GM19438 (cell line): Measurements from ENCODE around the gene KRTAP10-2.

Experiments used
- ATAC-seq: cut with Tn5 transposase; IDR thresholded peaks from one replicate; pipeline ENCODE4 v1.9.1; 2021; ENCODE audit warnings: low read depth; ENCODE audit not compliant: unreplicated experiment

The KRTAP10-2 gene

DNA sequence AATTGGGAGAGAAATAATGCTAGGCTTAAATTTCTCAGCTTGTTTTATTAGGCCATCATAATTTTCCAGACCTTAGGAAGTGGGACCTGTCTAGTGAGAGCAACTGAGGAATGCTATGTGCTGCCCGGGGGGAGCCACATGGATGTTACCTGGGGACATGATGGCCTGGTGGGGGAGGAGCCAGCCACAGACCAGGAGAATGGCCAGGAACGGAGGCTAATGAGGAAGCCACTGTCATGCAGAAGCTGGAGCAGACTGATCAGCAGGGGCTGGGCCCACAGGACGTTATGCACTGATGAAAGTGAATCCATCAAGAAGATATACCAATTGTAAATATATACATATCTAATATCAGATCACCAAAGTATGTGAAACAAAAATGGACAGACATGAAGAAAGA lies 6.7 kb downstream of the KRTAP10-2 start:
- ATAC-seq = no peak

DNA sequence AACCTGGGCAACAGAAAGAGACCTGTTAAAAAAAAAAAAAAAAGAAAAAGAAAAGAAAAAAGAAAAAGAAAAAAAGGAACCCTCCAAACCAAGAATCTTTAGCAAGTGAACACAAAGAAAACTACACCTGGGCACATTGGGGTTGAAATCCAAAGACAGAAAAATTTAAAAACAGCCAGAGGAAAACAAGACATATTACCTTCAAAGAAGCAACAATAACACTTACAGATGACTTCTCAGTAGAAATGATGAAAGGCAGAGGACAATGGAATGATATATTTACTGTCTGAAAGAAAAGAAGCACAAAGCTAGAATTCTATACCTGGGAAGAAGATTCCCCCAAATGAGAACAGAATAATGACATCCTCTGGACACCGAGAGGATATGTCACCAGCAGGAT lies 8.6 kb downstream of the KRTAP10-2 start:
- ATAC-seq = no peak

DNA sequence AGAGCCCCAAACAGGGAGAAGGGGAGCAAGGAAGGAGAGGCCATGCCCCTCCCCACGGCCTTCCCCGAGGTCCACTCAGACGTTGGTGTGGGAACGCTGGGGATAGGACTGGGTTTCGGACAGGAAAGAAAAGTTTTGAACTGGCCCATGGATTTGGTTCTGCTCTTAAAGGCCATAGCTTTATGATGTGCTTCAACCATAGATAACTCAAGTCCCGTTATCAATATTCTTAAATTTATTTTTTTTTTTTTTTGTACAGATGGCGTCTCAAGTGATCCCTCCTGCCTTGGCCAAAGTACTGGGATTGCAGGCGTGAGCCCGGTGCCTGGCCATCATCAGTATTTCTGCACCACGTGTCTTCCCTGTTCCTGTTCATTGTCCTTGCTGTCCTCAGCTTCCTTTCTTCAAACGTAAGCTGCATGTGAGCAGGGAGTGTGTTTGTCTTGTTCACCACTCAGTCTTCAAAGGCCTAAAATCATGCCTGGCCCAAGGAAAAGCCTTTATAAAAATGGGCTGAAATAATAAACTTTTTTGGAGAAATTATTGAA lies 10.5 kb downstream of the KRTAP10-2 start:
- ATAC-seq = no peak

DNA sequence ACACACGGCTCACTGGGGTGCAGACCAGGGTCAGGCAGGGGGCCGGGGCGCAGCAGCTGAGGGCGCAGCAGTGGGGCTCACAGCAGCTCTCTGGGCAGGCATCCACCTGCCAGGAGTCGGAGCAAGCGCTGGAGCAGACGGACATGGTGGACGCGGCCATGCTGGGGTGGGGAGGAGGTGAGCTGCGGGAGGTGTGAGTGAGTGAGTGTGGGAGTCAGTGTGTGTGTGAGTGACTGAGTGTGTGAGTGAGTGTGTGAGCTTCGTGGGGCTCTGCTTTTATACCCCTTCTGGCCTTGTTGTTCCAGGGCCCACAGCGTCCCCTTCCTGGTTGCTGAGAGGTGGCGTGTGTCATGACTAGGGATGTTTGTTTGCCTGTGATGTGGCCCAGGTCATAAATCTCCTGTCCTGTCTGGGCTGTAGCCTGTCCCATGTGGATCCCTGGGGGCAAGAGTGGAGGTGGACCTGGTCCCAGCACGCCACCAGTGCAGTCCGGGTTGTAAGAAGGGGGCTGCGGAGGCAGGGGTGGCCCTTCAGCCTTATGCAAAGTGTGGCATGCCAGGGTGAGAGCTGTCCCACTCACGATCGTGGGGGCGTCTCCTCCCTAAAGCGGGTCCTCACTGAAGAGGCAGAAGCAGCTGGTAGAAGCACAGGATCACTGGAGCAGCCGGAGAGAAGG lies 11.2 kb downstream of the KRTAP10-2 start, which contains the start of gene KRTAP10-1:
KRTAP10-1 (minus strand) TSS at position 205 of the 676 bp plus-strand sequence; CDS start at position 160, 45 bp downstream.
- no peak for ATAC-seq

DNA sequence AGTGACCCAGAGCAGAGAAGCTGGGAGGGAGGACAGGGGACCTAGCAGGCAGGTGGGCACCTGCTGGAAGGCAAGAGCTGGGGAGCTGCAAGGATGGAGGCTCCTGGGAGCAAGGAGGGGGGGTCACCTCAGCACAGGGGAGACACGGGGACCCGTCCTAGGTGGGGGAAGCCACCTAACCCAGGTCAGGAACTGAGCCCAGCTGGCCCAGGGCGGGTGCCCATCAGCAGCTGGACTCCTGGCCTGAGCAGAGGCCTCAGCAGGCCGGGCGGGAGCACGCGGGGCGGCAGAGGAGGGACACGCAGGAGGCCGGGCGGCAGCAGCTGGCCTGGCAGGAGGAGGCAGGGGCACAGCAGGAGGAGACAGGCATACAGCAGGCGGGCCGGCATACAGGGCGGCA lies 12.3 kb downstream of the KRTAP10-2 start:
- ATAC-seq = no peak

DNA sequence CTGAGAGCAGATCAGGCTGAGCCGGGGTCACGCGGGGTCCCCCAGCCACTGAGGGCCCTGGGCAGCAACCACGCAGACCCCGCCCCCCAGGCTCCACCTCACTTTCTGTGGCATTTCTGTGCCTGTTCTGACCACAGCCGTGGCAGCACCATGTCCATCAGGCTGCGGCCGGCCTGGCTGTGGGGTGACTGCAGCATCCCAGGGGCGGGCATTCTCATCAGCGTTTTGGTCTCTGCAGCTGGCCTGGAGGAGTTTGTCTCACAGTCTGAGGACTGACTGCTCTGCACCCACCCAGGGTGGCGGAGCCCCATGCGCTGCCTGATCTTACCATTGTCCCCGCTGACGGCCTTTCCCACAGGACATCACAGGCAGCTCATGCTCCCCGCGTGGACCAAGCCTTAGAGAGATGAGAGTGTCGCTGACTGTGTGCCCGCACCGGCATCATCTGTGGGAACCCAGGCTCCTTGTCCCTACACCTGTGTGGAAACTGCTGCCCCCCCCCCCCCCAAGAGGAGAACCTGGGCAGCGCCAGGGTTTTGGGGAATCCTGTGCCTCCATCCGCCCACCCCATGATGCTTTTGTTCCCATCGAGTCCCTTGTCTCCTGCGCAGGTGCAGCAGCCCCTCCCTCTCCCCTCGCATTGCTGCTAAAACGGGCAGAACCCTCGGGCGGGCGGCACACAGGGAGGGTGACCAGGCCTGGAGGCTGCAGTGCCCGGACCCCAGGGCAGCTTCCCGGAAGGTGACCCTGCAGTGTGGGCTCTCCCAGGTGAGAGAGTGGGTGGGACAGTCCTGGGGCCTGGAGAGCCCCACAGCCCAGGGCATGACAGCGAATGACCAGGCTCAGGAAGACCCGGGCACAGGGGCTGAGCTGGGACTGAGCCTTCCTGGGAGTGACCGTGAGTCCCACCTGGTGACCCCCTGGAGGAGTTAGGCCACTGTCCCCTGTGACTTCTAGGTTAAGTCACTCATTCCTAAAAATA lies 13.1 kb downstream of the KRTAP10-2 start:
- no peak for ATAC-seq

DNA sequence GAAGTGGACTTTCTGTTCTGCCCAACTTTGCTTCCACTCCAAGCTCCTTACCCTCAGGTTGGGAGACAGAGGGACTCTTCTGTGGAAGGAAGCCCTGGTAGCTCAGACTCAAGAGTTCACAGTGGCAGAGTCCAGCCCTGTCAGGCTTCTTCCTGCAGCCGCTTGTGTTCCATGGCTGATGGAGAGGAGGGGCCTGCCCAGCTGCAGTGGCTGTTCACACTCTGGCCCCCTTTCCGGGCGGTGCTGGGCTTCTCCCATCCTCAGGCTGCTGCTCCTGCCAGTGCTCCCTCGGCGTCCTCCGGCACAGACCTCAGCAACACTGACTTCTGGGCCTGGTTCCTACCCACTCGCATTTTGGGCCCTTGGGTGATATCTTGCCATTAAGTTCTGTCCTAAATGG lies 15.3 kb downstream of the KRTAP10-2 start:
- no peak for ATAC-seq

DNA sequence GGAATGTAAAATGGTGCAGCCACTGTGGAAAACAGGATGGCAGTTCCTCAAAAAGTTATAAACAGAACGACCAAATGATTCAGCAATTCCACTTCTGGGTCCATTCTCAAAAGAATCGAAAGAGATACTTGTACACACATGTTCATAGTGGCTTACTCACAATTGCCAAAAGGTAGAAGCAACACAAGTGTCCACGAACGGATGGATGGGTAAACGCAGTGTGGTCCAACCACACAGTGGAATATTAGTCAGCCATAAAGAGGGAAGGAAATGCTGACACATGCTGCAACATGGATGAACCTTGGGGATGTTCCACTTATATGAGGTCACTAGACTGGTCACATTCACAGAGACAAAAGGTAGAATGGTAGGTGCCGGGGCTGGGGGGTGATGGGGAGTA lies 16.6 kb downstream of the KRTAP10-2 start:
- no peak for ATAC-seq

DNA sequence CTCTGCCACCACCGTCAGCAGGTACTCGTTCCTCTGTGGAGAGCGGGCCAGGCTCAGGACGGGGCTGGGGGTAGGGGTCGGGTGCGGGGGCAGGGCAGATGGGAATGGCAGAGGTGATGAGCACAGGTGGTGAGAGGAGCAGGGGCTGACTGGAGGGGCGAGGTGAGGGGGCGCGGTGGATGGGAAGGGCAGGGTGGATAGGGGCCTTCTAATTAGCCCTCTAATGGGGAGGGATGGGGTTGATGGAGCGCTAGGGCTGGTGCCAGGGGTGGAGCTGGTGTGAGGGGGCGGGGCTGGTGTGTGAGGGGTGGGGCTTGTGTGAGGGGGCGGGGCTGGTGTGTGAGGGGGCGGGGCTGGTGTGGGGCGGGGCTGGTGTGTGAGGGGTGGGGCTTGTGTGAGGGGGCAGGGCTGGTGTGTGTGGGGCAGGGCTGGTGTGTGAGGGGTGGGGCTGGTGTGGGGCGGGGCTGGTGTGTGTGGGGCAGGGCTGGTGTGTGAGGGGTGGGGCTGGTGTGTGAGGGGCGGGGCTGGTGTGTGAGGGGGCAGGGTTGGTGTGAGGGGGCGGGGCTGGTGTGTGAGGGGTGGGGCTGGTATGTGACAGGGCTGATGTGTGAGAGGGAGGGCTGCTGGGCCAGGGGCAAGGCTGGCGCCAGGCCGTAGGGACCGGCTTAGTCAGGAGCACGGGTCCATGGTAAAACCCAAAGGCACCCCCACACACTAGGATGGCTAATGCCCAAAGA lies 17.2 kb downstream of the KRTAP10-2 start:
- ATAC-seq = no peak

DNA sequence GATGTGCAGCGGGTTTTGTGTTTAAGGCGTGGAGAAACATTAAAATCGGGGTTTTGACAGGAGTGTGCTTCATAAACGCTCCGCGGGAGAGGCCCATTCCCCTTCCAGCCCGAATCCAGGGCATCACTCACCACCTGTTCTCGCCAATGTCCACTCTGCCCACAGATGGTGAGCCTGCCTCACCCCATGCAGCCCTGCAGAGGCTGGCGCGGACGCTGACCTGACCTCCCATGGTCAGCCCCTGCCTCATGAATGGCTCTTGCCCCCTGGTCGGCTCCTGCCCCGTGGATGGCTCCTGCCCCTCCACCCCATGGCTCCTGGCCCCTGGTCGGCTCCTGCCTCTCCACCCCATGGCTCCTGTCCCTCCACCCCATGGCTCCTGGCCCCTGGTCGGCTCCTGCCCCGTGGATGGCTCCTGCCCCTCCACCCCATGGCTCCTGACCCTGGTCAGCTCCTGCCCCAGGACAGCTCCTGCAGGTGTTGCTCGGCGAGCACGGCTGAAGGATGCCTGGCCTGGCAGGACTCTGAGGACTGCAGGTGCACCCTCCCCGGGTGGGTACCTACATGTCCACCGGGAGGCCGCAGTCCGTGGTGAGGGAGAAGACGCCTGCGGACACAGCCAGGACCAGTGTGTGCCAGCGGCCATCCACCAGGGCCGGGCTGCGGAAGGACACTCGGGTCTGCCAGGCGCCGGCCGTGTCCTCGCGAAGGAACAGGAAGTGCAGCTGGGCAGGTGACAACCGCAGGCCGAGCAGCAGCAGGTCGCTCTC lies 18.0 kb downstream of the KRTAP10-2 start:
- no peak for ATAC-seq

DNA sequence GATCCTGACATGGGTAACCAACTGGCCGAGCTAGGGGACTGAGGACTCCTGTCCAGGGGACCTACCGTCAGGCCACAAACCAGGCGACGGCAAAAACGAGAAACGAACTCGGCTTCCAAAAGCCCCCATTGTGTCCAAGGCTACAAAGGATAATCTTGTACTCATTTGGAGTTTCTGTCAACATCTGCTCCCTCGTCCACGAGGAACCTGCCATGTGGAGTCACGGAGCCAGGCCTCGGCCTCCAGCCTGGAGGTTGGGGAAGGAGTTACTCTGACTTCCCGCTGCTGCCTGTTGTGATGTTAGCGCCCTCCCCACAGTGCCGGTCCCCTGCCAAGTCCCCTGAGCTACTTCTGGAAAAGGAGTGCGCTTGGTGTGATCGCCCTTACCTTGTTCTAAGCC lies 18.6 kb downstream of the KRTAP10-2 start:
- ATAC-seq = no peak

DNA sequence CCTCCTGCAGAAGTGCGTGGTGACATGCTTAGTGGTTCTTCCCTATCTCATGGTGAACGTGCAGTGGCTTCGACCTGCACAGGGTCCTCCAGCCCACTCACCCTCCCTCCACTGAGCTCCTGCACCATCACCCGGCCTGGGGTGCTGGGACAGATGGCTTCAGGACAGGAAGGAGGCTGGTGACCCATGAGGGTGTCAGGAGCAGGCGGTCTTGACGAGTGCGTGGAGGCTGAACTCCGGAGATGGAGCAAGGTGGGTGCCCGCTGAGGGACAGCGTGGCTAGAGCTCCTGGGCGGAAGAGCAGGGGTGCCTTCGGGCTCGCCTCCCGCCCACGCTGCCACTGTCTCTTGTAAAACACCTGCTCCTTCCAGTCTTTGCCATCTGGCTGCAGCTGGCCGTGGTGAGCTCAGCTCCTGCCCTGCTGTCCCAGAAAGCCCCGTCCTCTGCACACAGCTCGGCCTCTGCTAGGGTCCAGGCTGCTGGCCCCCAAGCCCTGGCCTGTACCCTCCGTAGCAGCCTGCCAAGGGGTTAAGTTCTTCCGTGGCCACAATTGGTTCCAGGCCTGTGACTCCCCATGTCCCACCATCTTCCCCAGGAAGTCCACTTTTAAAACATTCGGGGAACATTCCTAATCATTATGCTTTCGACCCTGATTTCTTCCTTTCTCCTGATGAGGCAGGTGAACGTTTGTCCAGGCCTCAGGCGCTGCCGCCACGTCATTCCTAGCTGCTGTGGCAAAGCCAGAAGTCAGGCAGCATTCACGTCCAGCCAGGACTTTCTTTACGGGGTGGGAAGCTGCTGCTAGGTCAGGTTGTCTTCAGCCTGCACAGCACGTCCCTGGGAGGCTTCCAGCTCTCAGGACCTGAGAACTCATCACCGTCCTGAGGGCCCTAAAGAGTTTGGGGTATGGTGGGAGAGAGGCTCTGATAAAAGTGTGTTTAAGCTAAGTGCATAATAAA lies 19.4 kb downstream of the KRTAP10-2 start:
- no peak for ATAC-seq

DNA sequence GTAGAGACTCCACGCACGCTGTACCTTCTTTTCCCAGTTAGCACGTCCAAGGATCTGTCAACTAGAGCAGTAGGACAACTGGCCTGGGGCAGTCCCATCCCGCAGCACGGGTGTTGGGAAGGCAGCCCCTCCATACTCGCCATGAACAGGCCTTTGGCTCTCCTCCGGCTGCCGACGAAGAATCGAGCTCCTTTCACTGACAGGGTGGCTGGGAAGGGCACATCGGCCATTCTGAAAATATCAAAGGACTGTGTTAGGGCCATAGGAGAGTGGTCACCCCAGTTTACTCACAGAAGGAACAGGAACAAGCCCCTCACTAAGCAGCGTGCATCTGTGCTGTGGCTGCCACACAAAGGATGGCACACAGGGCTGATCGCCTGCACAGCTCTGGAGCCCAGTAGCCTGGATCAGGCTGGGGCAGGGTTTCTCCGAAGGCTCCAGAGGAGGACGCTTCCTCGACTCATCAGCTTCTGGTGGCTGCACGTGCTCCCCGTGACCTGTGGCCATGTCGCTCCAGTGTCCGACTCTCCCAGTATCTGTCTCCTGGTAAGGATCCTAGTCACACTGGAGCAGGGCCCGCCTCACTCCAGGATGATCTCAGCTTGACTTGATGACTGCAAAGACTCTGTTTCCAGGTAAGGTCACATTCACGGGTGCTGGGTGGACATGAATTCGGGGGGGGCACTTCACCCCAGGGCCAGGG lies 20.3 kb downstream of the KRTAP10-2 start:
- ATAC-seq = no peak

DNA sequence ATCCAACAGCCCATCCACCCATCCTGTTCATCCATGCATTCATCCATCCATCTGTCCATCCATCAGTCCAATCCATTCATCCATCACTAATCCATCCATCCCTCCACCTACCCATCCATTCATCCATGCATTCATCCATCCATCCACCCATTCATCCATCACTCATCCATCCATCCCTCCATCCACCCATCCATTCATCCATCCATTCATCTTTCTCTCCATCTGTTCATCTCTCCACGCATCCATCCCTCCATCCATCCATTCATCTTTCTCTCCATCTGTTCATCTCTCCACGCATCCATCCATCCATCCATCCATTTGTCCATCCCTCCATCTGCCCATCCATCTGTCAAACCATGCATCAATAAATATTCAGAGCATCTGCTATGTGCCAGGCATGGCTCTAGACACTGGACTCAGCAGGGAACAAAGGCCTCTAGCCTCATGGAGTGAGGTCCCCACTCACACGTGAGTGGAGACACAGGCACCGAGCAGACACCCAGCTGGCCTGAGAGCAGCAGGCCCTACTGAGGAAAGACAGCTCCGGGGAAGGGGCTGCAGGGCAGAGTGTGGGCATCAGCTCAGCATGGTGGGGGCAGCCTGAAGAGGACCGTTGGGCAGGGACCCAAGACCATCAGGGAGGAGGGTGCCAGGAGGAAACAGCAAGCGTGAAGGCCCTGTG lies 20.9 kb downstream of the KRTAP10-2 start:
- ATAC-seq = no peak

DNA sequence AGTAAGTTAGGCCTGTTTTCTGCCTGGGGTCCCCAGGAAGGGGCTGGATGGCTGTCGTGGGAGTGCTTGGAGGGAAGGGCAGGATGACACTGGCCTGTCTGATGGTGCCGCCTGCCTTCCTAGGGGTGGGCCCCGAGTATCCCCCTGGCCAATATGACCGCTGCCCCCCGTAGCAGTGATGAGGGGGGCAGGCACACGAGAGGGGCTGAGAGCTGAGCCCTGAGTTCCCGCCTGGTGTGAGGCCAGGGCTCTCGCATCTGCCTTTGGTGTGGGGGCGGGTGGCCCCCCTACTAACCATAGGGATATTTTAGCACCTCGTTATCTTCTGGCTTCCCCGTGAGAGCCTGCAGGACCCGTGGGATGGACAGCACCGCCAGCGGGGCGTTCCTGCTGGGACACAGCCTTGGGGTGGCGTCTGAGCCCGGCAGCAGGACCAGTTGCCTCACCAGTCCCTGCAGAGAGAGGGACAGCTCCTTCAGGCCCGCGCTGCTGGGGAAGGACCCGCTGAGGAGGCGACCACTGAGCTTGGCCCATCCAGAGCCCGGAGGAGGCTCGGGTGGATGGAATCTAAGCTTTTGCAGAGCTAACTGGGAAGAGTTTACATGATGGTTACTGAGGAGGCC lies 21.7 kb downstream of the KRTAP10-2 start:
- ATAC-seq = no peak

DNA sequence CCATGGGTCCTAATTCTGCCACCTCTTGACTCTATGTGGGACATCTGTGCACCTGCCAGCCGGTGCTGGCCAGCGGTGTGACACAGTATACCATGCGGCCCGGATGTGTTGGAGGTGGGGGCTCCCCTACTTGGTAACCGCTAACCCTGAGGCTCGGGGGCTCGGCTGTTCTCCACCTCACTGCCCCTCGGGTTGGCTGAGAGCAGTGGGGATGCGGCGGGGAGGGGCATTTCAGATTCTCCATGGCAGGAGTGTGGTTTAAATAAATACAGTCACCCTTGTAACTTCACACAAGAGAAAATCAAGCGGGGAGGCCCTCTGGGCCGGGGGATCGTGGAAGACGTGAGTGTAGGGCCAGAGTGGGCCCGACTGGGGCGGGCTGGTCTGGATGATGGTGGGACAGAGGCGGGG lies 22.3 kb downstream of the KRTAP10-2 start:
- no peak for ATAC-seq

DNA sequence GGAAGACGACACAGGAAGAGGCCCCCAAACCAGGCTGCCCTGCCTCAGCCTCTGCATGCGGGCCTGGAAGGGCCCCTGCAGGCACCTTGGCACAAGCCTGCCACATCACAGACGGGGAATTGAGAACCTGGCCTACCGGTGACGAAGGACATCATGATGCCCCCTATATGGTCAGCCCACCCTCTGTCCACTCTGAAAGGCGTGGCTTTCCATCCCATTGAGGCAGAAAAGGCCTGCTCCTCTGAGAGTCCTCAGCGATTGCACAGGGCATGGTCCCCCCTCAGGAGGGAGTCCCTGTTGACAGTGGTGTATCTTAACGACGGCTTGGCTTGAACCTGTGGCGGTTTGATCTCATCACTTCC lies 22.7 kb downstream of the KRTAP10-2 start:
- no peak for ATAC-seq
